ENCODE measurements around the gene P3H4. TPM values are rescaled to one million over a fixed set of nuclear protein-coding genes. Genes with fewer than 3 reads are reported as not detected.
A peak's percentile ranks its signal among the peaks of the same experiment; 100 is the strongest.
"Not testable (repeated sequence)": the region's sequence is repeated elsewhere in the genome, so short reads cannot be mapped to it uniquely, and the experiment has no call there.

P3H4 gene
- total RNA-seq, 2 donors from 2014 or later, result 3.4 to 3.8 TPM

GRCh38 chr17:41777157-41777573, 34.6 kb downstream of the P3H4 start:
- ATAC-seq (replicated peaks in 1 of 2) (no peak), DNase-seq (no peak)
- no peaks in the 10 kb centered on the region for H3K9me3 Mint-ChIP-seq
- H3K27ac Mint-ChIP-seq, result no peak overlapping the region
- no peak overlapping the region for H3K4me3 Mint-ChIP-seq
- H3K36me3 Mint-ChIP-seq (ENCODE audit: insufficient read depth in 2 of 2), result no peaks in the 10 kb centered on the region
- H3K27me3 Mint-ChIP-seq (ENCODE audit: low read depth), result no peaks in the 10 kb centered on the region
- H3K4me1 Mint-ChIP-seq (ENCODE audit: low read depth), result no peaks in the 10 kb centered on the region

- not testable (repeated sequence) for H3K4me1 Mint-ChIP-seq (ENCODE audit: low read depth); H3K36me3 Mint-ChIP-seq (ENCODE audit: insufficient read depth in 2 of 2); ATAC-seq (replicated peaks in 1 of 2); H3K4me3 Mint-ChIP-seq; H3K9me3 Mint-ChIP-seq; H3K27me3 Mint-ChIP-seq (ENCODE audit: low read depth); DNase-seq
- H3K27ac Mint-ChIP-seq, result peak overlapping the region; percentile 8
Observed at GRCh38 chr17:41776262-41776900, 35.4 kb downstream of the P3H4 start.

- Mint-ChIP-seq H3K27ac (peak overlapping the region; percentile 8), H3K4me3 (no peak overlapping the region), H3K36me3 (ENCODE audit: insufficient read depth in 2 of 2) (no peaks in the 10 kb centered on the region), H3K4me1 (ENCODE audit: low read depth) (no peaks in the 10 kb centered on the region), H3K27me3 (ENCODE audit: low read depth) (no peaks in the 10 kb centered on the region), H3K9me3 (no peaks in the 10 kb centered on the region)
- no peak for ATAC-seq (replicated peaks in 1 of 2)
- no peak for DNase-seq
Observed at GRCh38 chr17:41775394-41776226, 36.1 kb downstream of the P3H4 start.

- no peaks in the 10 kb centered on the region for H3K36me3 Mint-ChIP-seq (ENCODE audit: insufficient read depth in 2 of 2)
- H3K27ac Mint-ChIP-seq, result no peak overlapping the region
- DNase-seq, result no peak
- H3K9me3 Mint-ChIP-seq, result no peaks in the 10 kb centered on the region
- H3K4me1 Mint-ChIP-seq (ENCODE audit: low read depth), result no peaks in the 10 kb centered on the region
- ATAC-seq (replicated peaks in 1 of 2), result no peak
- H3K4me3 Mint-ChIP-seq, result no peak overlapping the region
- no peaks in the 10 kb centered on the region for H3K27me3 Mint-ChIP-seq (ENCODE audit: low read depth)
Observed at GRCh38 chr17:41773731-41774193, 38.0 kb downstream of the P3H4 start.

GRCh38 chr17:41773190-41773588, 38.6 kb downstream of the P3H4 start:
- no peaks in the 10 kb centered on the region for H3K9me3 Mint-ChIP-seq
- H3K4me1 Mint-ChIP-seq (ENCODE audit: low read depth), result no peaks in the 10 kb centered on the region
- no peak for DNase-seq
- no peak overlapping the region for H3K27ac Mint-ChIP-seq
- H3K36me3 Mint-ChIP-seq (ENCODE audit: insufficient read depth in 2 of 2), result no peaks in the 10 kb centered on the region
- no peak overlapping the region for H3K4me3 Mint-ChIP-seq
- H3K27me3 Mint-ChIP-seq (ENCODE audit: low read depth), result no peaks in the 10 kb centered on the region
- no peak for ATAC-seq (replicated peaks in 1 of 2)

- Mint-ChIP-seq H3K4me3 (no peak overlapping the region), H3K36me3 (ENCODE audit: insufficient read depth in 2 of 2) (no peaks in the 10 kb centered on the region), H3K27me3 (ENCODE audit: low read depth) (no peaks in the 10 kb centered on the region), H3K27ac (no peak overlapping the region), H3K9me3 (no peaks in the 10 kb centered on the region), H3K4me1 (ENCODE audit: low read depth) (no peaks in the 10 kb centered on the region)
- no peak for DNase-seq
- ATAC-seq (replicated peaks in 1 of 2), result no peak
Observed at GRCh38 chr17:41772586-41773189, 39.1 kb downstream of the P3H4 start.

- H3K36me3 Mint-ChIP-seq (ENCODE audit: insufficient read depth in 2 of 2), result no peaks in the 10 kb centered on the region
- H3K27ac Mint-ChIP-seq, result no peak overlapping the region
- DNase-seq (no peak), ATAC-seq (replicated peaks in 1 of 2) (no peak)
- H3K27me3 Mint-ChIP-seq (ENCODE audit: low read depth), result no peaks in the 10 kb centered on the region
- H3K4me1 Mint-ChIP-seq (ENCODE audit: low read depth), result no peaks in the 10 kb centered on the region
- no peaks in the 10 kb centered on the region for H3K9me3 Mint-ChIP-seq
- H3K4me3 Mint-ChIP-seq, result no peak overlapping the region
Observed at GRCh38 chr17:41772218-41772585, 39.5 kb downstream of the P3H4 start.

- no peak for ATAC-seq (replicated peaks in 1 of 2)
- DNase-seq, result no peak
- H3K4me3 Mint-ChIP-seq, result no peak overlapping the region
- H3K36me3 Mint-ChIP-seq (ENCODE audit: insufficient read depth in 2 of 2), result no peaks in the 10 kb centered on the region
- H3K27me3 Mint-ChIP-seq (ENCODE audit: low read depth), result no peaks in the 10 kb centered on the region
- no peaks in the 10 kb centered on the region for H3K4me1 Mint-ChIP-seq (ENCODE audit: low read depth)
- H3K9me3 Mint-ChIP-seq, result no peaks in the 10 kb centered on the region
- H3K27ac Mint-ChIP-seq, result no peak overlapping the region
Observed at GRCh38 chr17:41771389-41772206, 40.2 kb downstream of the P3H4 start.

- Mint-ChIP-seq H3K36me3 (ENCODE audit: insufficient read depth in 2 of 2) (no peaks in the 10 kb centered on the region), H3K9me3 (no peaks in the 10 kb centered on the region), H3K4me3 (no peak overlapping the region), H3K27me3 (ENCODE audit: low read depth) (no peaks in the 10 kb centered on the region), H3K4me1 (ENCODE audit: low read depth) (no peaks in the 10 kb centered on the region), H3K27ac (no peak overlapping the region)
- ATAC-seq (replicated peaks in 1 of 2) (no peak), DNase-seq (no peak)
Observed at GRCh38 chr17:41769985-41770384, 41.8 kb downstream of the P3H4 start.

- H3K27ac Mint-ChIP-seq, result no peak overlapping the region
- no peak for ATAC-seq (replicated peaks in 1 of 2)
- H3K27me3 Mint-ChIP-seq (ENCODE audit: low read depth), result no peaks in the 10 kb centered on the region
- H3K9me3 Mint-ChIP-seq, result no peaks in the 10 kb centered on the region
- no peak overlapping the region for H3K4me3 Mint-ChIP-seq
- no peaks in the 10 kb centered on the region for H3K4me1 Mint-ChIP-seq (ENCODE audit: low read depth)
- H3K36me3 Mint-ChIP-seq (ENCODE audit: insufficient read depth in 2 of 2), result no peaks in the 10 kb centered on the region
- DNase-seq, result no peak
Observed at GRCh38 chr17:41769346-41769862, 42.3 kb downstream of the P3H4 start.

GRCh38 chr17:41768682-41769288, 43.0 kb downstream of the P3H4 start:
- Mint-ChIP-seq H3K27me3 (ENCODE audit: low read depth) (no peaks in the 10 kb centered on the region), H3K4me1 (ENCODE audit: low read depth) (no peaks in the 10 kb centered on the region), H3K36me3 (ENCODE audit: insufficient read depth in 2 of 2) (no peaks in the 10 kb centered on the region), H3K4me3 (no peak overlapping the region), H3K27ac (no peak overlapping the region), H3K9me3 (no peaks in the 10 kb centered on the region)
- DNase-seq (no peak), ATAC-seq (replicated peaks in 1 of 2) (no peak)

GRCh38 chr17:41767324-41768042, 44.3 kb downstream of the P3H4 start:
- Mint-ChIP-seq H3K9me3 (no peaks in the 10 kb centered on the region), H3K27me3 (ENCODE audit: low read depth) (no peaks in the 10 kb centered on the region), H3K36me3 (ENCODE audit: insufficient read depth in 2 of 2) (no peaks in the 10 kb centered on the region), H3K4me1 (ENCODE audit: low read depth) (no peaks in the 10 kb centered on the region), H3K27ac (no peak overlapping the region), H3K4me3 (no peak overlapping the region)
- ATAC-seq (replicated peaks in 1 of 2) (no peak), DNase-seq (no peak)
